Activated CD8-positive, alpha-beta memory T cell treated with anti-CD3 and anti-CD28 coated beads for 36 hours (primary cell): ENCODE measurements around the gene NUAK2. TPM values are rescaled to one million over a fixed set of nuclear protein-coding genes. Genes with fewer than 3 reads are reported as not detected.

ENCODE experiments used
- CTCF ChIA-PET: fragments of 350-600 bp; sonication (Branson Sonifier 250); formaldehyde crosslinking; loops from one replicate; lab custom pipeline; 2021; ENCODE audit warnings: antibody characterized with exemption; lab: Charles Lee
- POLR2A ChIA-PET: fragments of 350-600 bp; sonication (Branson Sonifier 250); formaldehyde crosslinking; loops from one replicate; lab custom pipeline; 2021; ENCODE audit warnings: antibody characterized with exemption; lab: Charles Lee
- total RNA-seq, 2 experiments: library from RNA; stranded (reverse); gene quantifications; one replicate each; pipeline ENCODE4 v1.2.3, GENCODE V29; 2021

NUAK2 gene
- total RNA-seq, 2 experiments from 2014 or later: 1.3 to 1.6 TPM

GRCh38 chr1:205350124-205350523 is 28.6 kb upstream of the NUAK2 start:
- ChIA-PET CTCF (interaction anchor here (0.9 to 1.5 kb wide), 5 partner anchors 15 to 138 kb away, joined by 3 to 6 read pairs (median 3); no protein-coding TSS in a partner anchor), POLR2A (no interaction called here)

GRCh38 chr1:205348554-205349487 is 27.3 kb upstream of the NUAK2 start:
- CTCF ChIA-PET: interaction anchor here (0.6 to 1.6 kb wide), 3 partner anchors 12 to 61 kb away, joined by 3 to 5 read pairs (median 3); no protein-coding TSS in a partner anchor
- POLR2A ChIA-PET: no interaction called here

GRCh38 chr1:205346956-205347574 is 25.5 kb upstream of the NUAK2 start:
- CTCF ChIA-PET: no interaction called here
- POLR2A ChIA-PET: no interaction called here

- ChIA-PET CTCF (interaction anchor here (1.0 kb wide), 1 partner anchor 20 kb away, joined by 3 read pairs; no protein-coding TSS in a partner anchor), POLR2A (interaction anchor here (0.7 kb wide), 1 partner anchor 246 kb away, joined by 3 read pairs; no protein-coding TSS in a partner anchor)
Measured at GRCh38 chr1:205345761-205346160, 24.2 kb upstream of the NUAK2 start.

GRCh38 chr1:205344066-205344928 is 22.8 kb upstream of the NUAK2 start:
- ChIA-PET CTCF (interaction anchor here (0.5 to 2.6 kb wide), 4 partner anchors 8 to 162 kb away, joined by 4 to 8 read pairs (median 4); no protein-coding TSS in a partner anchor), POLR2A (no interaction called here)

- POLR2A ChIA-PET: no interaction called here
- CTCF ChIA-PET: interaction anchor here (1.8 to 2.6 kb wide), 2 partner anchors 9 to 18 kb away, joined by 5 to 8 read pairs; no protein-coding TSS in a partner anchor
Measured at GRCh38 chr1:205343431-205344065, 22.0 kb upstream of the NUAK2 start.

- ChIA-PET CTCF (interaction anchor here (1.8 to 2.6 kb wide), 3 partner anchors 8 to 18 kb away, joined by 5 to 8 read pairs (median 6); no protein-coding TSS in a partner anchor), POLR2A (no interaction called here)
Measured at GRCh38 chr1:205342986-205343385, 21.4 kb upstream of the NUAK2 start.

- POLR2A ChIA-PET: no interaction called here
- CTCF ChIA-PET: interaction anchor here (1.8 to 2.1 kb wide), 2 partner anchors 13 to 90 kb away, joined by 4 to 6 read pairs; no protein-coding TSS in a partner anchor
Measured at GRCh38 chr1:205340676-205341075, 19.1 kb upstream of the NUAK2 start.

GRCh38 chr1:205339717-205340116 is 18.2 kb upstream of the NUAK2 start:
- CTCF ChIA-PET: interaction anchor here (1.0 to 1.8 kb wide), 7 partner anchors 14 to 184 kb away, joined by 3 to 9 read pairs (median 4); no protein-coding TSS in a partner anchor
- POLR2A ChIA-PET: interaction anchor here (0.6 kb wide), 1 partner anchor 22 kb away, joined by 3 read pairs; no protein-coding TSS in a partner anchor

GRCh38 chr1:205339197-205339702 is 17.7 kb upstream of the NUAK2 start:
- CTCF ChIA-PET: interaction anchor here (1.0 to 1.8 kb wide), 7 partner anchors 14 to 185 kb away, joined by 3 to 9 read pairs (median 4); no protein-coding TSS in a partner anchor
- POLR2A ChIA-PET: no interaction called here

- POLR2A ChIA-PET: no interaction called here
- CTCF ChIA-PET: interaction anchor here (1.1 to 5.7 kb wide), 5 partner anchors 13 to 186 kb away, joined by 5 to 41 read pairs (median 22); no protein-coding TSS in a partner anchor
Measured at GRCh38 chr1:205338011-205338410, 16.5 kb upstream of the NUAK2 start.

- POLR2A ChIA-PET: no interaction called here
- CTCF ChIA-PET: interaction anchor here (0.9 to 5.7 kb wide), 7 partner anchors 12 to 191 kb away, joined by 3 to 41 read pairs (median 12); no protein-coding TSS in a partner anchor
Measured at GRCh38 chr1:205337481-205337880, 15.9 kb upstream of the NUAK2 start.

- POLR2A ChIA-PET: no interaction called here
- CTCF ChIA-PET: interaction anchor here (0.6 to 5.7 kb wide), 31 partner anchors 8 to 193 kb away, joined by 3 to 41 read pairs (median 4); partner anchors contain the start of gene NUAK2
Measured at GRCh38 chr1:205335692-205336091, 14.1 kb upstream of the NUAK2 start.

GRCh38 chr1:205332015-205332791 is 10.7 kb upstream of the NUAK2 start:
- ChIA-PET POLR2A (no interaction called here), CTCF (interaction anchor here (0.6 to 1.3 kb wide), 4 partner anchors 13 to 206 kb away, joined by 3 to 10 read pairs (median 3); no protein-coding TSS in a partner anchor)

- ChIA-PET CTCF (interaction anchor here (1.3 to 15.1 kb wide), 2 partner anchors 24 to 50 kb away, joined by 3 to 489 read pairs; no protein-coding TSS in a partner anchor), POLR2A (no interaction called here)
Measured at GRCh38 chr1:205330150-205330549, 8.6 kb upstream of the NUAK2 start.

GRCh38 chr1:205329719-205330118 is 8.2 kb upstream of the NUAK2 start:
- ChIA-PET POLR2A (no interaction called here), CTCF (interaction anchor here (1.3 to 15.1 kb wide), 2 partner anchors 24 to 50 kb away, joined by 3 to 489 read pairs; no protein-coding TSS in a partner anchor)
